SK-N-SH (cell line): ENCODE results near the gene MEX3D.

Experiments
- ELF1 ChIP-seq: IDR thresholded peaks from 2 replicates; pipeline ENCODE4 v1.4.0; 2012
- EZH2phosphoT487 ChIP-seq: fragments of 200-600 bp; sonication (generic); IDR thresholded peaks from 2 replicates; pipeline ENCODE4 v1.6.1; 2017; ENCODE audit warnings: low read depth, mixed run types, mild to moderate bottlenecking, antibody characterized with exemption, moderate library complexity, borderline replicate concordance
- NFIC ChIP-seq: IDR thresholded peaks from 2 replicates; pipeline ENCODE4 v1.4.0; 2012; ENCODE audit warnings: borderline replicate concordance
- POLR2AphosphoS5 ChIP-seq: IDR thresholded peaks from 2 replicates; pipeline ENCODE4 v1.6.1; 2012; ENCODE audit warnings: low read depth, low read length
- TAF1 ChIP-seq: IDR thresholded peaks from 2 replicates; pipeline ENCODE4 v1.6.1; 2012; ENCODE audit warnings: low read depth, mild to moderate bottlenecking, low read length, moderate library complexity, borderline replicate concordance
- USF2 ChIP-seq: fragments of 150-350 bp; IDR thresholded peaks from 2 replicates; pipeline ENCODE4 v1.6.1; 2017; ENCODE audit warnings: antibody characterized with exemption, low read length, low read depth, borderline replicate concordance
- YY1 ChIP-seq: IDR thresholded peaks from 2 replicates; pipeline ENCODE4 v1.4.0; 2012; ENCODE audit warnings: low read depth, mild to moderate bottlenecking
- TF ChIP-seq, protein P1 (sequence below): fragments of 200-600 bp; sonication (generic); IDR thresholded peaks from 2 replicates; pipeline ENCODE4 v1.6.1; 2017; ENCODE audit warnings: antibody characterized with exemption, mild to moderate bottlenecking, moderate library complexity

GRCh38 chr19:1599460-1599846 is 31.3 kb upstream of the MEX3D start:
- TF ChIP-seq YY1 (no peak), POLR2AphosphoS5 (no peak), EZH2phosphoT487 (no peak), USF2 (no peak), ELF1 (no peak), TAF1 (no peak), NFIC (no peak)
- TF ChIP-seq, protein P1, sequence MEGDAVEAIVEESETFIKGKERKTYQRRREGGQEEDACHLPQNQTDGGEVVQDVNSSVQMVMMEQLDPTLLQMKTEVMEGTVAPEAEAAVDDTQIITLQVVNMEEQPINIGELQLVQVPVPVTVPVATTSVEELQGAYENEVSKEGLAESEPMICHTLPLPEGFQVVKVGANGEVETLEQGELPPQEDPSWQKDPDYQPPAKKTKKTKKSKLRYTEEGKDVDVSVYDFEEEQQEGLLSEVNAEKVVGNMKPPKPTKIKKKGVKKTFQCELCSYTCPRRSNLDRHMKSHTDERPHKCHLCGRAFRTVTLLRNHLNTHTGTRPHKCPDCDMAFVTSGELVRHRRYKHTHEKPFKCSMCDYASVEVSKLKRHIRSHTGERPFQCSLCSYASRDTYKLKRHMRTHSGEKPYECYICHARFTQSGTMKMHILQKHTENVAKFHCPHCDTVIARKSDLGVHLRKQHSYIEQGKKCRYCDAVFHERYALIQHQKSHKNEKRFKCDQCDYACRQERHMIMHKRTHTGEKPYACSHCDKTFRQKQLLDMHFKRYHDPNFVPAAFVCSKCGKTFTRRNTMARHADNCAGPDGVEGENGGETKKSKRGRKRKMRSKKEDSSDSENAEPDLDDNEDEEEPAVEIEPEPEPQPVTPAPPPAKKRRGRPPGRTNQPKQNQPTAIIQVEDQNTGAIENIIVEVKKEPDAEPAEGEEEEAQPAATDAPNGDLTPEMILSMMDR, result no peak
